Panc1 (cell line): ENCODE results near the gene MYMK.

Experiments used
- CTCF ChIP-seq: fragments of 450-650 bp; IDR thresholded peaks from 2 replicates; pipeline ENCODE4 v1.5.1; 2017; ENCODE audit warnings: mild to moderate bottlenecking
- SIN3A ChIP-seq: IDR thresholded peaks from 2 replicates; pipeline ENCODE4 v1.6.1; 2012; ENCODE audit warnings: low read depth, mild to moderate bottlenecking, low read length, moderate library complexity, borderline replicate concordance; ENCODE audit not compliant: insufficient read depth

- TF ChIP-seq CTCF (no peak), SIN3A (no peak)
Measured at GRCh38 chr9:133509179-133510083, 15.3 kb downstream of the MYMK start.
